ENCODE results near the gene LAIR2.

The LAIR2 gene

DNA sequence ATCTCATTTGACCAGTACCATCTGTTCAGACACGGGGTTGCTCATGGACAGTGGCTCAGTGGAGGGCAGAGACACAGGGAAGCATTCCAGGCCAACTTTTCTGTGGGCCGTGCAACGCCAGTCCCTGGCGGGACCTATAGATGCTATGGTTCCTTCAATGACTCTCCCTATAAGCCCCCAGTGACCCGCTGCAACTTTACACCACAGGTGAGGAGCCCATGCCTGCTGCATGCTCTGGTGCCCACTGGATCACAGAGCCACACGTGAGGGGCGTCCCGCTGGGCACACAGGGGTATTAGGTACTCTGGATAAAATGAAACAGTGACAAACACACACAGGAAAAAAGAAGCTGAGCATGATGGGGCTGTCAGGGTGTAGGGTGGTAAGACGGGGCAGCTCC, 34.3 kb downstream of the LAIR2 start:
- no peak overlapping the region for H3K4me3 ChIP-seq (replicated peaks; ENCODE audit: low read depth, low read length)
- DNase-seq (ENCODE audit: extremely low read depth, low read depth): no peak
- TF ChIP-seq, protein P1, sequence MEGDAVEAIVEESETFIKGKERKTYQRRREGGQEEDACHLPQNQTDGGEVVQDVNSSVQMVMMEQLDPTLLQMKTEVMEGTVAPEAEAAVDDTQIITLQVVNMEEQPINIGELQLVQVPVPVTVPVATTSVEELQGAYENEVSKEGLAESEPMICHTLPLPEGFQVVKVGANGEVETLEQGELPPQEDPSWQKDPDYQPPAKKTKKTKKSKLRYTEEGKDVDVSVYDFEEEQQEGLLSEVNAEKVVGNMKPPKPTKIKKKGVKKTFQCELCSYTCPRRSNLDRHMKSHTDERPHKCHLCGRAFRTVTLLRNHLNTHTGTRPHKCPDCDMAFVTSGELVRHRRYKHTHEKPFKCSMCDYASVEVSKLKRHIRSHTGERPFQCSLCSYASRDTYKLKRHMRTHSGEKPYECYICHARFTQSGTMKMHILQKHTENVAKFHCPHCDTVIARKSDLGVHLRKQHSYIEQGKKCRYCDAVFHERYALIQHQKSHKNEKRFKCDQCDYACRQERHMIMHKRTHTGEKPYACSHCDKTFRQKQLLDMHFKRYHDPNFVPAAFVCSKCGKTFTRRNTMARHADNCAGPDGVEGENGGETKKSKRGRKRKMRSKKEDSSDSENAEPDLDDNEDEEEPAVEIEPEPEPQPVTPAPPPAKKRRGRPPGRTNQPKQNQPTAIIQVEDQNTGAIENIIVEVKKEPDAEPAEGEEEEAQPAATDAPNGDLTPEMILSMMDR (IDR thresholded peaks at IDR 0.05; ENCODE audit: low read depth, low read length, missing control alignments): no peak

DNA sequence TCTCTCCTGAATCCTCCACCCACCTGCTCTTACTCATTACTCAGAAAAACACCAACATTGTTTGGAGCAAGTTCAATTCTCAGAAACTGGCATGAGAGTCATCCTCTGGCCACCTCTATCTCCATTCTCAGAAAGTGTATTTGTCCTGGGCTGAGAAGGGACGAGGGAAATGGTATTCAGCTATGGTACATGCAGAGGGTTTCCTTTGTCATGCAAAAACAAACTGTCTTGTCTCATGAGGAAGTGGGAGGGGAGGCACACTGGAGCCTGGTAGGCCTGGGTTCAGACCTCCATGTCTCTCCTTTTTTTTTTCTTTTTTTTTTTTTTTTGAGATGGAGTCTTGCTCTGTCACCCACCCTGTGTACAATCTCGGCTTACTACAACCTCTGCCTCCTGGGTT, 39.1 kb downstream of the LAIR2 start:
- DNase-seq (ENCODE audit: extremely low read depth, low read depth): no peak
- TF ChIP-seq, protein P1 (IDR thresholded peaks at IDR 0.05; ENCODE audit: low read depth, low read length, missing control alignments): no peak
- no peak overlapping the region for H3K4me3 ChIP-seq (replicated peaks; ENCODE audit: low read depth, low read length)

DNA sequence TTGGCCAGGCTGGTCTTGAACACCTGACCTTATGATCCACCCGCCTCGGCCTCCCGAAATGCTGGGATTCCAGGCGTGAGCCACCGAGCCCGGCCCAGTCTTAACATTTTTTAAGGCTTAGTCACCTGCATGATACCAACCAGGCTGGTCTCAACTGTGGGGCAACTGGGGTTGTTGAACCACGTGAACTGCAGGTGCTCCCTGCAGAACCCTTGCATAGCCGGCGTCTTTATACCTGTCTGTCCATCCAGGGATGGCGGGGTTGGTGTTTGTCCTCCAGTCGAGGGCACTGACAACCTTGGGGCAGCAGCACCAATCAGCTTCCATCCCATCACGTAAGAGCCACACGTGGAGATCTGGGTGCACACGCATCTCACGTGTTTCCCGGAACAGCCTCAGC, 46.2 kb downstream of the LAIR2 start:
- DNase-seq (ENCODE audit: extremely low read depth, low read depth): no peak
- TF ChIP-seq, protein P1 (IDR thresholded peaks at IDR 0.05; ENCODE audit: low read depth, low read length, missing control alignments): no peak
- H3K4me3 ChIP-seq (replicated peaks; ENCODE audit: low read depth, low read length): no peak overlapping the region

DNA sequence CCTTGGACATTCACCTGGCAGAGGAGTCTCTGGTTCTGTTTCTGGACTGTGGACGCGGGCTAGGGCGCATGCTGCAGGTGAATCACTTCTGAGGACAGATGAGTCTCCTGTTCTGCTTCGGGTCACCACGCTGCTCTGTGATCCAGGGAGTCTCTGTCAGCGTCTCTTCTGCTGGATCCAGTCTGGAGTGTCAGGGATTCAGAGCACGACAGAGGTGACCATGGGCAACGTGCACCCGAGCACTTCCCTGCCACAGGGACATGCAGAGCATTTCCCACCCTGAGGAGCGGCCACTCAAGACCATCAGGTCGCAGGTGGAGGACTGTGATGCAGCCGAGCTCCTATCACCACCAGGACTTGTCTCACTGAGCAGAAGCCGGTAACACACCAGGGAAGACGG, 46.6 kb downstream of the LAIR2 start:
- H3K4me3 ChIP-seq (replicated peaks; ENCODE audit: low read depth, low read length): no peak overlapping the region
- no peak for DNase-seq (ENCODE audit: extremely low read depth, low read depth)
- TF ChIP-seq, protein P1 (IDR thresholded peaks at IDR 0.05; ENCODE audit: low read depth, low read length, missing control alignments): no peak

DNA sequence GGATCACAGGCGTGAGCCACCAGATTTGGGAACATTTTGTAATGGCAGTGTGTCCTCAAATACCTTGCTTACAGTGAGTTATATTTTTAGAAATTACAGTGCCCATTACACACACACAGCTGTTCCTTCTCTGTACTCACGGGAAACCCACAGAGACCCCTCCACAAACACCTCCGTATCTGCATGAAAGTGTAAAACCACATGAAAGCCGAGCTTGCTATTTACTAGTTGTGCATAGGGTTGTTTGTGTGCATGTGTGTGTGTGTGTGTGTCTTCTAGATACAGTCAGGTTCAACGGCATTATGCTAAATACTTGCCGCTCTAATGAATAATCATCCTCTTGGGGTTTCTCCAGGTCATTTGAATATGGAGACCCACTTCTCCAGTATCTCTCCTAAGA, 48.7 kb downstream of the LAIR2 start:
- no peak for DNase-seq (ENCODE audit: extremely low read depth, low read depth)
- TF ChIP-seq, protein P1 (IDR thresholded peaks at IDR 0.05; ENCODE audit: low read depth, low read length, missing control alignments): no peak
- no peak overlapping the region for H3K4me3 ChIP-seq (replicated peaks; ENCODE audit: low read depth, low read length)

DNA sequence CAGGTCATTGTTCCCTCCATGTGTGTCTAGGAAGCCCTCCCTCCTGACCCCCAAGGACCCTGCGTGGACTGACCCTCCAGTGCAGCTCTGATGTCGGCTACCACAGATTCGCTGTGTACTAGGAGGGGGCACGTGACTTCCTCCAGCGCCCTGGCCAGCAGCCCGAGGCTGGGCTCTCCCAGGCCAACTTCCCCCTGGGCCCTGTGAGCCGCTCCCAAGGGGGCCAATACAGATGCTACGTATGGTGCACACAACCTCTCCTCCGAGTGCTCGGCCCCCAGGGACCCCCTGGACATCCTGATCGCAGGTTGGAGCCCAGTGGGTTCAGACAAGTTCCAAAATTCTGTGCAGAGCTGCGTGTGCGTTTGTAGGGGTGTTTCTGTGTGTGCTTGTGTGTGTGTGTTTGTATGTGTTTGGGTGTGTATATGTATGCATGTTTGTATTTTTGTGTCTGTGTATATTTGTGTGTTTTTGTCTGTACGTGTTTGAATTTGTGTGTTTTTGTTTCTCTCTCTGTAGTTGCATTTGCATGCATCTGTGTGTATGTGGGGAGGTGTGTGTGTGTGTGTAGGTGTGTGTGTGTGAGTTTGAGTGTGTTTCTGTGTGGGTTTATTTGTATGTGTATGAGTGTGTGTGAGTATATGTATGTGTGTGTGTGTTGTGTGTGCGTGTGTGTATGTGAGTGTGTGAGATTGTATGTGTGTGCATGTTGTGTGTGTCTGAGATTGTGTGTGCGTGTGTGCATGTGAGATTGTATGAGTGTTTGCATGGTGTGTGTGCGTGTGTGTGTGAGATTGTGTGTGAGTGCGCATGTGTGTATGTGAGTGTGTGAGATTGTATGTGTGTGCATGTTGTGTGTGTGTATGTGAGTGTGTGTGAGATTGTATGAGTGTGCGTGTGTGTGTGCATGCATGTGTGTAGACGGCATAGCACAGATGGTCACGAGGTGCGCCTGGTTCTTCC, 49.6 kb downstream of the LAIR2 start:
- no peak for DNase-seq (ENCODE audit: extremely low read depth, low read depth)
- TF ChIP-seq, protein P1 (IDR thresholded peaks at IDR 0.05; ENCODE audit: low read depth, low read length, missing control alignments): no peak
- no peak overlapping the region for H3K4me3 ChIP-seq (replicated peaks; ENCODE audit: low read depth, low read length)

Data from HFF-Myc (cell line).